H1 (cell line): ENCODE measurements around the gene RASGRF1. TPM values are rescaled to one million over a fixed set of nuclear protein-coding genes. Genes with fewer than 3 reads are reported as not detected.

Experiments used
- CTCF ChIA-PET: fragments of 300-600 bp; sonication (Branson Sonifier 250); formaldehyde crosslinking; loops from one replicate; lab custom pipeline; 2021; ENCODE audit not compliant: partially characterized antibody; lab: Charles Lee
- POLR2A ChIA-PET: fragments of 300-600 bp; sonication (Branson Sonifier 250); formaldehyde crosslinking; loops from one replicate; lab custom pipeline; 2021; ENCODE audit warnings: inconsistent platforms; ENCODE audit not compliant: partially characterized antibody; lab: Charles Lee
- DNase-seq, 2 experiments: peaks; one replicate each; pipeline versions ENCODE4 v3.0.0 to v3.0.0-alpha.2; 2010 to 2022; ENCODE audit warnings: low spot score in 2 of 2, low read depth in 1 of 2, mixed read lengths in 1 of 2
- FAIRE-seq: peaks from 2 replicates; lab custom pipeline; 2011; peaks lifted over from hg19 to GRCh38; lab: Jason Lieb, UNC
- H2AFZ ChIP-seq: 2 replicates; pipeline ENCODE4 v1.8.1; 2012; ENCODE audit warnings: low read length, inconsistent platforms
- H2AK5ac ChIP-seq: 2 replicates; pipeline ENCODE4 v1.6.1; 2013; ENCODE audit warnings: low read depth, low read length
- H2BK120ac ChIP-seq: replicated peaks from 2 replicates; pipeline ENCODE3; 2013; ENCODE audit warnings: low read depth, low read length, inconsistent platforms
- H2BK12ac ChIP-seq: 2 replicates; pipeline ENCODE4 v1.6.1; 2013; ENCODE audit warnings: low read depth, low read length
- H2BK15ac ChIP-seq: 2 replicates; pipeline ENCODE4 v1.6.1; 2013; ENCODE audit warnings: low read length
- H2BK20ac ChIP-seq: 2 replicates; pipeline ENCODE4 v1.6.1; 2013; ENCODE audit warnings: low read length
- H2BK5ac ChIP-seq: 2 replicates; pipeline ENCODE4 v1.6.1; 2013; ENCODE audit warnings: low read depth, low read length
- H3K14ac ChIP-seq: 2 replicates; pipeline ENCODE4 v1.6.1; 2013; ENCODE audit warnings: inconsistent platforms; ENCODE audit not compliant: insufficient read length
- H3K18ac ChIP-seq: 2 replicates; pipeline ENCODE4 v1.6.1; 2013; ENCODE audit warnings: low read length; ENCODE audit errors: extremely low read depth
- H3K23ac ChIP-seq: 2 replicates; pipeline ENCODE4 v1.6.1; 2013; ENCODE audit warnings: inconsistent platforms; ENCODE audit not compliant: insufficient read length
- H3K23me2 ChIP-seq: 2 replicates; pipeline ENCODE4 v1.6.1; 2013; ENCODE audit warnings: low read depth, low read length
- H3K27ac ChIP-seq: 2 replicates; pipeline ENCODE4 v1.6.1; 2011; ENCODE audit warnings: low read depth, low read length, inconsistent platforms
- H3K27me3 ChIP-seq, 4 experiments: replicated peaks in 1 of 4; 1 replicate in 1 of 4; 2 replicates in 3 of 4; pipeline versions ENCODE4 v1.6.1 to v1.8.1; 2011 to 2013; ENCODE audit warnings: low read length in 3 of 4, mild to moderate bottlenecking in 3 of 4, inconsistent platforms in 2 of 4, mixed read lengths in 2 of 4, moderate library complexity in 1 of 4; ENCODE audit not compliant: control insufficient read depth in 3 of 4, insufficient read depth in 3 of 4; ENCODE audit errors: extremely low read depth in 1 of 4
- H3K36me3 ChIP-seq, 4 experiments: 2 replicates each; pipeline versions ENCODE4 v1.6.1 to v1.8.1; 2011 to 2013; ENCODE audit warnings: mild to moderate bottlenecking in 4 of 4, low read length in 3 of 4, moderate library complexity in 2 of 4, control low read depth in 1 of 4, inconsistent platforms in 1 of 4; ENCODE audit not compliant: insufficient read depth in 4 of 4, control insufficient read depth in 2 of 4
- H3K4ac ChIP-seq: replicated peaks from 2 replicates; pipeline ENCODE3; 2013; ENCODE audit warnings: low read length, low read depth, mixed read lengths, inconsistent platforms; ENCODE audit not compliant: insufficient read length
- H3K4me1 ChIP-seq, 4 experiments: replicated peaks in 1 of 4; 1 replicate in 1 of 4; 2 replicates in 3 of 4; pipeline versions ENCODE4 v1.6.1 to v1.8.1; 2011 to 2013; ENCODE audit warnings: low read length in 3 of 4, inconsistent platforms in 2 of 4, mixed read lengths in 1 of 4; ENCODE audit not compliant: insufficient read depth in 4 of 4, control insufficient read depth in 3 of 4
- H3K4me2 ChIP-seq, 2 experiments: 2 replicates each; pipeline versions ENCODE4 v1.6.1 to v1.8.1; 2011 to 2013; ENCODE audit warnings: low read depth in 2 of 2, low read length in 2 of 2, control low read depth in 1 of 2, inconsistent platforms in 1 of 2, mild to moderate bottlenecking in 1 of 2; ENCODE audit not compliant: insufficient read depth in 1 of 2
- H3K4me3 ChIP-seq, 4 experiments: fragments of 200-600, 300-600 bp in 1 of 4; sonication (generic), shearing (Covaris generic), sonication (Bioruptor Twin) in 1 of 4; 2 replicates each; pipeline versions ENCODE4 v1.5.1 to v1.8.1; 2011 to 2016; ENCODE audit warnings: low read length in 4 of 4, low read depth in 3 of 4, control low read depth in 2 of 4, inconsistent platforms in 2 of 4, mild to moderate bottlenecking in 2 of 4, mixed read lengths in 1 of 4, moderate library complexity in 1 of 4; ENCODE audit not compliant: insufficient read depth in 2 of 4; ENCODE audit errors: extremely low read depth in 1 of 4
- H3K56ac ChIP-seq: replicated peaks from 2 replicates; pipeline ENCODE3; 2013; ENCODE audit warnings: low read depth, mild to moderate bottlenecking, mixed read lengths, low read length, inconsistent platforms; ENCODE audit not compliant: insufficient read length
- H3K79me1 ChIP-seq: 2 replicates; pipeline ENCODE4 v1.6.1; 2013; ENCODE audit warnings: low read depth, low read length, control low read depth
- H3K79me2 ChIP-seq, 2 experiments: 2 replicates each; pipeline versions ENCODE4 v1.6.1 to v1.8.1; 2012 to 2013; ENCODE audit warnings: low read length in 2 of 2, mild to moderate bottlenecking in 2 of 2, inconsistent platforms in 1 of 2; ENCODE audit not compliant: insufficient read depth in 2 of 2, control insufficient read depth in 1 of 2
- H3K9ac ChIP-seq, 4 experiments: replicated peaks in 1 of 4; 1 replicate in 1 of 4; 2 replicates in 3 of 4; pipeline versions ENCODE4 v1.6.1 to v1.8.1; 2011 to 2013; ENCODE audit warnings: low read depth in 3 of 4, low read length in 3 of 4, control low read depth in 2 of 4, mild to moderate bottlenecking in 2 of 4, moderate library complexity in 2 of 4, inconsistent platforms in 1 of 4; ENCODE audit errors: extremely low read depth in 1 of 4
- H3K9me3 ChIP-seq, 2 experiments: 2 replicates each; pipeline versions ENCODE4 v1.6.1 to v1.8.1; 2012 to 2013; ENCODE audit warnings: mild to moderate bottlenecking in 2 of 2, moderate library complexity in 2 of 2, control low read depth in 1 of 2, inconsistent platforms in 1 of 2, low read depth in 1 of 2, low read length in 1 of 2, mixed read lengths in 1 of 2; ENCODE audit not compliant: insufficient read depth in 2 of 2
- H4K20me1 ChIP-seq, 2 experiments: replicated peaks in 1 of 2; 2 replicates each; pipeline versions ENCODE3 to v1.8.1; 2011 to 2013; ENCODE audit warnings: inconsistent platforms in 2 of 2, low read length in 2 of 2, mild to moderate bottlenecking in 1 of 2; ENCODE audit not compliant: insufficient read depth in 2 of 2, control insufficient read depth in 1 of 2
- H4K5ac ChIP-seq: 2 replicates; pipeline ENCODE4 v1.6.1; 2013; ENCODE audit warnings: low read length, low read depth, mixed read lengths, inconsistent platforms; ENCODE audit not compliant: insufficient read length
- H4K8ac ChIP-seq: 2 replicates; pipeline ENCODE4 v1.8.0; 2013; ENCODE audit warnings: mild to moderate bottlenecking, moderate library complexity, low read length, inconsistent platforms; ENCODE audit not compliant: insufficient read depth; ENCODE audit errors: extremely low read depth
- H4K91ac ChIP-seq: replicated peaks from 2 replicates; pipeline ENCODE3; 2013; ENCODE audit warnings: low read length, mixed read lengths, inconsistent platforms; ENCODE audit not compliant: insufficient read length
- BACH1 ChIP-seq: IDR thresholded peaks from 2 replicates; pipeline ENCODE4 v1.6.1; 2012; ENCODE audit warnings: low read length, improper control_type of control experiment
- CEBPB ChIP-seq: IDR thresholded peaks from 2 replicates; pipeline ENCODE4 v1.6.1; 2012; ENCODE audit warnings: low read depth, low read length
- CHD2 ChIP-seq: IDR thresholded peaks from 2 replicates; pipeline ENCODE4 v1.6.1; 2012; ENCODE audit warnings: low read length, improper control_type of control experiment
- CREB1 ChIP-seq: IDR thresholded peaks from 2 replicates; pipeline ENCODE4 v1.6.1; 2012; ENCODE audit warnings: inconsistent platforms
- CTCF ChIP-seq, 3 experiments: IDR thresholded peaks; 1 replicate in 2 of 3; 2 replicates in 1 of 3; pipeline versions ENCODE4 v1.5.1 to v1.6.1; 2011; ENCODE audit warnings: low read length in 3 of 3, mild to moderate bottlenecking in 3 of 3, inconsistent platforms in 2 of 3, low read depth in 1 of 3, moderate library complexity in 1 of 3; ENCODE audit not compliant: insufficient read depth in 1 of 3; ENCODE audit errors: control extremely low read depth in 1 of 3
- EZH2 ChIP-seq: fragments of 200-600 bp; sonication (generic); IDR thresholded peaks from 2 replicates; pipeline ENCODE4 v1.7.1; 2012; ENCODE audit warnings: low read depth, mild to moderate bottlenecking, moderate library complexity, low read length, inconsistent platforms; ENCODE audit not compliant: severe bottlenecking
- JUN ChIP-seq: IDR thresholded peaks from 2 replicates; pipeline ENCODE4 v1.6.1; 2011; ENCODE audit warnings: low read depth, mild to moderate bottlenecking, improper control_type of control experiment, low read length
- KDM1A ChIP-seq: fragments of 200-600, 300-600 bp; sonication (generic); IDR thresholded peaks from 2 replicates; pipeline ENCODE4 v1.7.1; 2016; ENCODE audit warnings: mild to moderate bottlenecking, low read length, borderline replicate concordance
- RFX5 ChIP-seq: IDR thresholded peaks from 2 replicates; pipeline ENCODE4 v1.6.1; 2011; ENCODE audit warnings: low read depth, low read length, improper control_type of control experiment, borderline replicate concordance
- SIN3A ChIP-seq, 2 experiments: IDR thresholded peaks in 1 of 2; conservative IDR thresholded peaks in 1 of 2; 2 replicates each; pipeline ENCODE4 v1.6.1; 2011 to 2012; ENCODE audit warnings: low read length in 2 of 2, improper control_type of control experiment in 1 of 2, low read depth in 1 of 2, mild to moderate bottlenecking in 1 of 2
- SRF ChIP-seq: IDR thresholded peaks from 2 replicates; pipeline ENCODE4 v1.6.1; 2011; ENCODE audit warnings: mild to moderate bottlenecking, low read depth, low read length, moderate library complexity
- SUZ12 ChIP-seq: fragments of 200-600 bp; sonication (generic); IDR thresholded peaks from 2 replicates; pipeline ENCODE4 v1.6.1; 2012; ENCODE audit warnings: mild to moderate bottlenecking, inconsistent platforms, low read length, moderate library complexity, mixed read lengths
- TAF1 ChIP-seq: IDR thresholded peaks from 2 replicates; pipeline ENCODE4 v1.6.1; 2011; ENCODE audit warnings: mild to moderate bottlenecking, low read depth, low read length
- polyA plus RNA-seq, 7 experiments: library from polyadenylated mRNA; depleted of rRNA in 3 of 7; stranded (reverse) in 5 of 7; unstranded in 2 of 7; fragments of >200 nt in 5 of 7; fragments of 200-250 nt in 2 of 7; gene quantifications; 1 replicate in 5 of 7; 2 replicates in 1 of 7; 4 replicates in 1 of 7; pipeline versions ENCODE4 v1.2.1 to v1.2.3, GENCODE V29; 2011 to 2013; ENCODE audit warnings: missing spikeins in 2 of 7, mixed read lengths in 2 of 7
- total RNA-seq: library from RNA; stranded (reverse); fragmentation: NEBNext Ultra II Directional; extraction: Animal tissue kit (Norgen Biotek cat#: 25700); gene quantifications from 2 replicates; pipeline ENCODE4 v1.2.1, GENCODE V29; 2021

Gene RASGRF1
- total and polyA plus RNA-seq, 2 of the 8 experiments (the other 6 are each of a cell fraction or from before 2014, with no cell fraction given), result 0.42 to 0.67 TPM

- H3K27me3 ChIP-seq, result no peaks in the 10 kb centered on the region
- H2BK20ac ChIP-seq, result no peak overlapping the region
- peaks cover 5 to 17% (median 13%) of the 10 kb centered on the region in 4 experiments for H3K4me1 ChIP-seq
- no peak overlapping the region for H3K4me2 ChIP-seq
- no peak overlapping the region for H2AK5ac ChIP-seq
- no peak overlapping the region for H3K56ac ChIP-seq
- no peak overlapping the region for H3K4me3 ChIP-seq
- H3K23ac ChIP-seq, result no peak overlapping the region
- no peak overlapping the region for H2BK120ac ChIP-seq
- CTCF ChIA-PET, result interaction anchor here (0.8 to 6.4 kb wide), 5 partner anchors 9 to 125 kb away, joined by 3 to 27 read pairs (median 3); no protein-coding TSS in a partner anchor
- no peak overlapping the region for H2BK15ac ChIP-seq
- H3K18ac ChIP-seq, result no peak overlapping the region
- H3K23me2 ChIP-seq, result no peaks in the 10 kb centered on the region; the same call in 1 of the 2 replicates
- H3K4ac ChIP-seq, result no peak overlapping the region
- H3K14ac ChIP-seq, result no peak overlapping the region
- no peak overlapping the region for H2BK5ac ChIP-seq
- no peak overlapping the region for H2AFZ ChIP-seq
- FAIRE-seq (no peak), DNase-seq (no peak)
- no peak overlapping the region for H4K5ac ChIP-seq
- no peaks in the 10 kb centered on the region for H3K79me2 ChIP-seq
- no peaks in the 10 kb centered on the region for H3K36me3 ChIP-seq
- no peak overlapping the region for H3K27ac ChIP-seq
- POLR2A ChIA-PET, result no interaction called here
- no peak overlapping the region for H4K91ac ChIP-seq
- H2BK12ac ChIP-seq, result no peak overlapping the region
- no peak overlapping the region for H3K9ac ChIP-seq
- H4K8ac ChIP-seq, result no peak overlapping the region
- H3K79me1 ChIP-seq, result no peaks in the 10 kb centered on the region
- no peaks in the 10 kb centered on the region for H4K20me1 ChIP-seq
- 0 out of 4 replicates have a peak, but pooled peaks cover 5 to 6% of the 10 kb centered on the region in 2 experiments for H3K9me3 ChIP-seq
- TF ChIP-seq CREB1 (no peak), CHD2 (no peak), SRF (no peak), JUN (no peak), KDM1A (no peak), BACH1 (no peak), SUZ12 (no peak), RFX5 (no peak), TAF1 (no peak), CEBPB (no peak), EZH2 (no peak), CTCF (IDR thresholded peaks at IDR 0.05; ENCODE audit: control extremely low read depth in 1 of 3, insufficient read depth in 1 of 3, low read depth in 1 of 3, low read length in 3 of 3) (no peak), SIN3A (conservative IDR thresholded peaks at IDR 0.05 in 1 of 2, IDR thresholded peaks at IDR 0.05 in 1 of 2; ENCODE audit: low read depth in 1 of 2, low read length in 2 of 2) (no peak)
Observed at GRCh38 chr15:79132361-79132760, 41.8 kb upstream of the RASGRF1 start.
